Activated B cell treated with CpG ODN at 0.5 μM for 24 hours (primary cell): ENCODE measurements around the gene TGFBI. TPM values are rescaled to one million over a fixed set of nuclear protein-coding genes. Genes with fewer than 3 reads are reported as not detected.

Source experiments
- ATAC-seq: fragments of 200-7000 bp; cut with Tn5 transposase; one replicate; pipeline ENCODE4 v1.10.0; 2021; ENCODE audit warnings: low read depth, mild to moderate bottlenecking, moderate library complexity
- CTCF ChIA-PET: fragments of 350-600 bp; sonication (Branson Sonifier 250); formaldehyde crosslinking; loops from one replicate; lab custom pipeline; 2021; ENCODE audit warnings: antibody characterized with exemption; lab: Charles Lee
- POLR2A ChIA-PET: fragments of 350-600 bp; sonication (Branson Sonifier 250); formaldehyde crosslinking; loops from one replicate; lab custom pipeline; 2021; ENCODE audit warnings: antibody characterized with exemption; lab: Charles Lee
- DNase-seq: peaks from one replicate; pipeline ENCODE4 v3.0.0; 2022
- H3K27ac Mint-ChIP-seq: one replicate; pipeline ENCODE4 v1.8.0; 2020; ENCODE audit warnings: mixed read lengths
- H3K27me3 Mint-ChIP-seq: one replicate; pipeline ENCODE4 v1.8.0; 2021; ENCODE audit warnings: mixed read lengths
- H3K36me3 Mint-ChIP-seq: one replicate; pipeline ENCODE4 v1.8.0; 2021; ENCODE audit warnings: low read depth, mixed read lengths
- H3K4me1 Mint-ChIP-seq: one replicate; pipeline ENCODE4 v1.8.0; 2021; ENCODE audit warnings: mixed read lengths
- H3K4me3 Mint-ChIP-seq: one replicate; pipeline ENCODE4 v1.8.0; 2020; ENCODE audit warnings: mild to moderate bottlenecking, mixed read lengths
- H3K9me3 Mint-ChIP-seq: one replicate; pipeline ENCODE4 v1.8.0; 2020; ENCODE audit warnings: mixed read lengths
- intact Hi-C: fragments of 100-400 bp; cut with micrococcal nuclease; formaldehyde crosslinking; loops from one replicate; pipeline ENCODE4 v1.15.1; 2024
- total RNA-seq: library from RNA; stranded (reverse); gene quantifications from 2 replicates; pipeline ENCODE4 v1.2.3, GENCODE V29; 2022
- TF ChIP-seq, protein P1 (sequence below): fragments of 200-600 bp; IDR thresholded peaks from one replicate; pipeline ENCODE4 v1.8.0; 2022; ENCODE audit warnings: antibody characterized with exemption, mild to moderate bottlenecking

Gene TGFBI
- total RNA-seq, 1 donor from 2014 or later, result 1.3 TPM

DNA sequence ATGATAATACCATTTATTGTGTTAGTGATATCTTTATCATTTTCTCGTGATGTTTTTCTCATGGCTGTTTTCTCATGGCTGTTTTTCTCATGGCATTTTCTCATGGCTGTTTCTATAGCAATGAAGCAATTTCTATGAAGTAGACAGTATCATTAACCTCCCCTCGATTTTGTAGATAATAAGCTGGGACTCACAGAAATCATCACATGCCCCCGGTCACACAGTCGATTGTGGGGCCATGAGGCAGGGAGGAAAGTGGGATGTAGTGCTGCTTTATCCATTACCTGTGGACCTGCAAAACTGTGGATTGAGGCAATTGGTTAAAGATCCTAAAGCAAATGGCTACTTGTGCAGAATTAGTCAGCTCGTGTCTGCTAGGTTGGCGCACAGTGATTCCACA lies 47.3 kb downstream of the TGFBI start:
- Mint-ChIP-seq H3K27me3 (peaks cover 26% of the 10 kb centered on the region), H3K9me3 (no peaks in the 10 kb centered on the region), H3K4me3 (no peak overlapping the region), H3K36me3 (no peaks in the 10 kb centered on the region), H3K27ac (no peak overlapping the region), H3K4me1 (peaks cover 19% of the 10 kb centered on the region)
- TF ChIP-seq, protein P1, sequence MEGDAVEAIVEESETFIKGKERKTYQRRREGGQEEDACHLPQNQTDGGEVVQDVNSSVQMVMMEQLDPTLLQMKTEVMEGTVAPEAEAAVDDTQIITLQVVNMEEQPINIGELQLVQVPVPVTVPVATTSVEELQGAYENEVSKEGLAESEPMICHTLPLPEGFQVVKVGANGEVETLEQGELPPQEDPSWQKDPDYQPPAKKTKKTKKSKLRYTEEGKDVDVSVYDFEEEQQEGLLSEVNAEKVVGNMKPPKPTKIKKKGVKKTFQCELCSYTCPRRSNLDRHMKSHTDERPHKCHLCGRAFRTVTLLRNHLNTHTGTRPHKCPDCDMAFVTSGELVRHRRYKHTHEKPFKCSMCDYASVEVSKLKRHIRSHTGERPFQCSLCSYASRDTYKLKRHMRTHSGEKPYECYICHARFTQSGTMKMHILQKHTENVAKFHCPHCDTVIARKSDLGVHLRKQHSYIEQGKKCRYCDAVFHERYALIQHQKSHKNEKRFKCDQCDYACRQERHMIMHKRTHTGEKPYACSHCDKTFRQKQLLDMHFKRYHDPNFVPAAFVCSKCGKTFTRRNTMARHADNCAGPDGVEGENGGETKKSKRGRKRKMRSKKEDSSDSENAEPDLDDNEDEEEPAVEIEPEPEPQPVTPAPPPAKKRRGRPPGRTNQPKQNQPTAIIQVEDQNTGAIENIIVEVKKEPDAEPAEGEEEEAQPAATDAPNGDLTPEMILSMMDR, result no peak
- intact Hi-C loops, result no loop called here
- ATAC-seq (no peak), DNase-seq (no peak)
- ChIA-PET POLR2A (no interaction called here), CTCF (no interaction called here)

DNA sequence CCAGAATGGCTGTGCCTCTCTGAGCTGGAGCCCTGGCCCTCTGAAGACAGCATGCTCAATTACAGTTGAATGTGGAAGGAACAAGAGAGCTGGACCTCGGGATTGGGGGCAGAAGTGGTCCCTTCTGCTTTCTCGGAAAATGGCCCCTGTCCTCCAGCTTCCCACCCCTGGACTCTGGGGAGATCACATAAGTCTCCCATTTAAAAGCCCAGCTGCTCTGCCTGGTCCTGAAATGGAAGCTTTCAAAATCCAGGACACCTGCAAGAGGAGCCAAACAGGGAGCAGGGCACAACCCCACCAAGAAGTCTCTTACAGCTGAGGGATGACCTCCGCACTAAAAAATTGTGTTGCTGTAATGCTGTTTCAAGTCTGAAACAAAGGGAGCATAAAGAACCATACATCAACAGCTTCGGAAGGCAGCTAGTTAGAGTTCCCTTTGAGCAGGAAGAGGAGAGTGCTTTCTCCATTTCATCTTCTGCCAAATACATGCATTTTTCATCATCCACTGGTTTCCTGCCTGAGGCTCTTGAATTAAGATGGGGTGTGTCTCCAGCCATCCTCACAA lies 48.2 kb downstream of the TGFBI start:
- H3K4me1 Mint-ChIP-seq, result peaks cover 19% of the 10 kb centered on the region
- peaks cover 26% of the 10 kb centered on the region for H3K27me3 Mint-ChIP-seq
- ChIA-PET CTCF (no interaction called here), POLR2A (no interaction called here)
- ATAC-seq (no peak), DNase-seq (no peak)
- no peaks in the 10 kb centered on the region for H3K36me3 Mint-ChIP-seq
- TF ChIP-seq, protein P1, result no peak
- no peak overlapping the region for H3K27ac Mint-ChIP-seq
- H3K4me3 Mint-ChIP-seq, result no peak overlapping the region
- no peaks in the 10 kb centered on the region for H3K9me3 Mint-ChIP-seq
- intact Hi-C loops, result no loop called here

DNA sequence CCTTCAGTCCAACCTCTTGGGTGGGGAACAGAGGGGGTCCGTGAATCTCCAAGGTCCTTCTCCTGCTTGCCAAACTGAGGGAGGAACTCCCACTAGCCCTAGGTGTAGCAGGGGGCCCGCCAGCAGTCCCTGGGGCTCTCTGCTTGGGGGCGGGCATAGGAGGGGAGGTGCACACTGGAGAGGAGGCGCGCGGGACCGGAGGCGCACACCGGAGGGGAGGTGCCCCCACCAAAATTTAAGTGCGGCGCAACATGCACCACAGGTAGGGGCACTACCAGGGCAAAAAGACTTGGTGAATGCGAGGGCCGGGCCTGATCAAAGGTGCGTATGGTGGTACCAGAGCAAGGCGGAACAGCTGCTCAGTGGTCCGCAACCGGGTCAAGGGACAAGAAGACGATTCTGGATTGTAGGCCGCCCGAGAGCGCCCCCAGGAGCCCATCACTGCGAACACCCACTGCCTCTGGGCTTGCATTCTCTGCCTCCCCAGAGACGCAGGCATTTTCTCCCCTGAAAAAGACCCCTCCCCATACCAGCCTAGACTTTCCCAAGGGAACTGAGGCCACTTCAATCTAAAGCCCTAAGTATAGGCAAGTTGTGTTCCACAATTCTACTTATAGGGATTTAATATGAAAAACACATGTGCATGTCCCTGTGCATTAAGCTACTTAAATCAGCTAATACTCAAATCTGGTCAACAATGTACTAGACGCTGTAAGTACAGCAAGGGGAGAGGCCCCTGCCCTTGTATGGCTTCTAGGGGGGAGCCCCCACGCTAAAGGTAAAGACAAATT lies 50.6 kb downstream of the TGFBI start:
- Mint-ChIP-seq H3K27me3 (peaks cover 26% of the 10 kb centered on the region), H3K9me3 (no peaks in the 10 kb centered on the region), H3K27ac (no peak overlapping the region), H3K36me3 (no peaks in the 10 kb centered on the region), H3K4me1 (peaks cover 15% of the 10 kb centered on the region), H3K4me3 (peak overlapping the region; percentile 77)
- intact Hi-C loops, result no loop called here
- ATAC-seq, result no peak
- no peak for DNase-seq
- POLR2A ChIA-PET, result no interaction called here
- TF ChIP-seq, protein P1, result no peak
- CTCF ChIA-PET, result no interaction called here

DNA sequence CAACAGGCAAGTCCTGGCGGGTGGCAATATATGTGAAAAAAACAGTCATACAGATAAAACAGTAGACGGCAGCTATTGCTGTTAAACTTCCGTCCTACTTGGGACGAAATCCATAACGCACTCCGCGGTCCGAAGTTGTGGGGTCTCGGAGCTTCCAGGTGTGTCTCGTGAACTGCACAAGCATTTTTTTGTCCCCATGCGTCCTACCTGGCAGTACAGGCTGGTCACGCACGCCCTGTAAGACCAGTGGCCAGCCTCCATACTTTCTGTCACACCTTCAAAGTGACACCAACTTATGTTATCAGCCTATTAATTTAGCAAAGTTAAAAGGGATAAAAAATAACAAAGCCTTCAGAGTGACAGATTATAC lies 51.3 kb downstream of the TGFBI start:
- peaks cover 26% of the 10 kb centered on the region for H3K27me3 Mint-ChIP-seq
- no peak overlapping the region for H3K27ac Mint-ChIP-seq
- H3K4me1 Mint-ChIP-seq, result peaks cover 15% of the 10 kb centered on the region
- H3K36me3 Mint-ChIP-seq, result no peaks in the 10 kb centered on the region
- no peak for DNase-seq
- intact Hi-C loops, result loop anchor here (2.0 kb wide), 1 partner anchor 53 kb away; the partner anchor contains the start of gene SMAD5
- CTCF ChIA-PET, result no interaction called here
- TF ChIP-seq, protein P1, result no peak
- ATAC-seq, result peak; percentile 8
- H3K4me3 Mint-ChIP-seq, result peak overlapping the region; percentile 77
- POLR2A ChIA-PET, result no interaction called here
- H3K9me3 Mint-ChIP-seq, result no peaks in the 10 kb centered on the region

DNA sequence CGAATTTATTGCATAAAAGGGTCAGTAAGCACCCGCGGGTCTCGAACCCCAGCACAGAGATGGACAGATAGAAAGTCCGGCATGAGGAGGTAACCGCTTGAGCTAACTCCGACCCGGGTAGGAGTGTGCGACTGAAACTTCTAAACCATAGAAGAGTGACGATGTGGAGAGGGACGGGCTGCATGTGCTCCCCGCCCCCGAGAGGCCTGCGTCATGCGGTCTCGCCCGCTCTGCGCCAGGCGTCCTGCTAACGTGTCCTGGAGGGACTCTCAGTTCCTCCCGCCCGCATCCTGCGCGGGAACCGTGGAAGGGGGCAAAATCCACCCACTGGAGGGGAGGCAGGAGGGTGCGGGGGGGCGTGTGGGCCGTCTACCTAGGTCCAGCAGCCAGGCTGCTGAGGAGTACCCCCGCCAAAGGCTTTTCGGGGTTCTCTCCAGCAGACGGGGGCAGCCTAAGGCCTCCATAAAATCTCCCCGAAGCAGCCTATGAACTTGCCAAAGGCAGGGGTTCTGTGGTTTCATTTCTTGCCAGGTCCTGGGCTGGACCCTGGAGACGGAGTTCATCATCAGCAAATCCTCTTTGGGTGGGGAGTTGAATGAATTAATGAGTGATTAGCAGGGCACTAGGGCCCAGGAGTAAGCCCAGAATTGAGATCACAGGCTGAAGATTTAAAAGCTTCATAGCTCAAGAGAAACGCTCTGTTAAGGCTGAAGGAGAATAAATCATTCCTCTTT lies 51.9 kb downstream of the TGFBI start:
- ChIA-PET POLR2A (no interaction called here), CTCF (no interaction called here)
- intact Hi-C loops, result loop anchor here (2.0 kb wide), 1 partner anchor 52 kb away; the partner anchor contains the start of gene SMAD5
- ATAC-seq, result peak; percentile 94
- Mint-ChIP-seq H3K4me3 (peak overlapping the region; percentile 77), H3K4me1 (peaks cover 15% of the 10 kb centered on the region), H3K27ac (peak overlapping the region; percentile 47), H3K9me3 (no peaks in the 10 kb centered on the region), H3K27me3 (peaks cover 31% of the 10 kb centered on the region), H3K36me3 (no peaks in the 10 kb centered on the region)
- DNase-seq, result peak; percentile 50
- TF ChIP-seq, protein P1, result no peak
